Mesenchymal stem cell (in vitro differentiated cells and primary cell): ENCODE results near the gene CELA1.

Experiments used
- DNase-seq: peaks from one replicate; pipeline ENCODE4 v3.0.0-alpha.2; 2013
- H2AFZ ChIP-seq: one replicate; pipeline ENCODE4 v1.6.1; 2013; ENCODE audit warnings: low read depth, mild to moderate bottlenecking, control low read depth, inconsistent platforms, low read length, moderate library complexity
- H2AK5ac ChIP-seq: 2 replicates; pipeline ENCODE4 v1.6.1; 2013; ENCODE audit warnings: low read length, moderate library complexity, mild to moderate bottlenecking, inconsistent platforms; ENCODE audit not compliant: severe bottlenecking
- H2BK120ac ChIP-seq: one replicate; pipeline ENCODE4 v1.6.1; 2013; ENCODE audit warnings: low read depth, mild to moderate bottlenecking, inconsistent platforms, low read length, moderate library complexity
- H2BK12ac ChIP-seq, 2 experiments: one replicate each; pipeline ENCODE4 v1.6.1; 2013; ENCODE audit warnings: inconsistent platforms in 2 of 2, low read length in 2 of 2, mild to moderate bottlenecking in 2 of 2, moderate library complexity in 2 of 2, control low read depth in 1 of 2
- H2BK15ac ChIP-seq: one replicate; pipeline ENCODE4 v1.6.1; 2013; ENCODE audit warnings: mild to moderate bottlenecking, low read depth, inconsistent platforms; ENCODE audit not compliant: poor library complexity, severe bottlenecking
- H2BK5ac ChIP-seq: 2 replicates; pipeline ENCODE4 v1.6.1; 2013; ENCODE audit warnings: low read depth, mild to moderate bottlenecking, low read length, control low read depth, inconsistent platforms; ENCODE audit not compliant: poor library complexity, severe bottlenecking
- H3K14ac ChIP-seq, 2 experiments: one replicate each; pipeline ENCODE4 v1.6.1; 2013; ENCODE audit warnings: inconsistent platforms in 2 of 2, low read length in 2 of 2, control low read depth in 1 of 2, mild to moderate bottlenecking in 1 of 2, moderate library complexity in 1 of 2
- H3K18ac ChIP-seq, 2 experiments: one replicate each; pipeline ENCODE4 v1.6.1; 2013; ENCODE audit warnings: inconsistent platforms in 2 of 2, low read length in 2 of 2, control low read depth in 1 of 2, low read depth in 1 of 2, mild to moderate bottlenecking in 1 of 2
- H3K23ac ChIP-seq, 2 experiments: one replicate each; pipeline ENCODE4 v1.6.1; 2013; ENCODE audit warnings: inconsistent platforms in 2 of 2, low read length in 2 of 2, mild to moderate bottlenecking in 2 of 2, moderate library complexity in 2 of 2, control low read depth in 1 of 2
- H3K27ac ChIP-seq: 2 replicates; pipeline ENCODE4 v1.5.1; 2013; ENCODE audit warnings: mild to moderate bottlenecking, moderate library complexity, low read length, control low read depth, inconsistent platforms; ENCODE audit not compliant: poor library complexity, severe bottlenecking
- H3K27me3 ChIP-seq, 2 experiments: 2 replicates each; pipeline versions ENCODE4 v1.6.1 to v1.7.0; 2013; ENCODE audit warnings: low read length in 2 of 2, mild to moderate bottlenecking in 2 of 2, moderate library complexity in 2 of 2, control low read depth in 1 of 2, inconsistent platforms in 1 of 2; ENCODE audit not compliant: control insufficient read depth in 1 of 2, insufficient read depth in 1 of 2
- H3K36me3 ChIP-seq, 2 experiments: 2 replicates each; pipeline versions ENCODE4 v1.6.1 to v1.7.0; 2013; ENCODE audit warnings: low read length in 2 of 2, control low read depth in 1 of 2, inconsistent platforms in 1 of 2, low read depth in 1 of 2, mild to moderate bottlenecking in 1 of 2; ENCODE audit not compliant: insufficient read depth in 2 of 2, control insufficient read depth in 1 of 2
- H3K4ac ChIP-seq, 2 experiments: one replicate each; pipeline ENCODE4 v1.6.1; 2013; ENCODE audit warnings: inconsistent platforms in 2 of 2, low read length in 2 of 2, mild to moderate bottlenecking in 2 of 2, moderate library complexity in 2 of 2, control low read depth in 1 of 2, low read depth in 1 of 2
- H3K4me1 ChIP-seq: 2 replicates; pipeline ENCODE4 v1.6.1; 2013; ENCODE audit warnings: low read depth, low read length, control low read depth; ENCODE audit not compliant: control insufficient read depth, insufficient read depth
- H3K4me2 ChIP-seq: 2 replicates; pipeline ENCODE4 v1.6.1; 2013; ENCODE audit warnings: low read length, mild to moderate bottlenecking, inconsistent platforms; ENCODE audit not compliant: poor library complexity, severe bottlenecking
- H3K4me3 ChIP-seq, 2 experiments: 2 replicates each; pipeline versions ENCODE4 v1.5.1 to v1.7.0; 2013; ENCODE audit warnings: low read length in 2 of 2, mild to moderate bottlenecking in 2 of 2, control low read depth in 1 of 2, low read depth in 1 of 2; ENCODE audit not compliant: insufficient read depth in 1 of 2
- H3K79me1 ChIP-seq: replicated peaks from 2 replicates; pipeline ENCODE4 v1.6.1; 2013; ENCODE audit warnings: mild to moderate bottlenecking, control low read depth, low read length, inconsistent platforms; ENCODE audit not compliant: poor library complexity, severe bottlenecking
- H3K9ac ChIP-seq: 2 replicates; pipeline ENCODE4 v1.7.0; 2013; ENCODE audit warnings: mild to moderate bottlenecking, low read length, moderate library complexity
- H3K9me3 ChIP-seq: 2 replicates; pipeline ENCODE4 v1.7.0; 2013; ENCODE audit warnings: mild to moderate bottlenecking, low read length; ENCODE audit not compliant: control insufficient read depth
- H4K8ac ChIP-seq: one replicate; pipeline ENCODE4 v1.6.1; 2013; ENCODE audit warnings: inconsistent platforms, mild to moderate bottlenecking, low read length, moderate library complexity
- H4K91ac ChIP-seq: one replicate; pipeline ENCODE4 v1.6.1; 2013; ENCODE audit warnings: mild to moderate bottlenecking, low read length, inconsistent platforms
- WGBS: methylation state at CpG from one replicate; pipeline ENCODE4 v1.1.7; 2013; ENCODE audit warnings: mixed read lengths; 5-methylcytosine and 5-hydroxymethylcytosine counted together

The CELA1 gene

DNA sequence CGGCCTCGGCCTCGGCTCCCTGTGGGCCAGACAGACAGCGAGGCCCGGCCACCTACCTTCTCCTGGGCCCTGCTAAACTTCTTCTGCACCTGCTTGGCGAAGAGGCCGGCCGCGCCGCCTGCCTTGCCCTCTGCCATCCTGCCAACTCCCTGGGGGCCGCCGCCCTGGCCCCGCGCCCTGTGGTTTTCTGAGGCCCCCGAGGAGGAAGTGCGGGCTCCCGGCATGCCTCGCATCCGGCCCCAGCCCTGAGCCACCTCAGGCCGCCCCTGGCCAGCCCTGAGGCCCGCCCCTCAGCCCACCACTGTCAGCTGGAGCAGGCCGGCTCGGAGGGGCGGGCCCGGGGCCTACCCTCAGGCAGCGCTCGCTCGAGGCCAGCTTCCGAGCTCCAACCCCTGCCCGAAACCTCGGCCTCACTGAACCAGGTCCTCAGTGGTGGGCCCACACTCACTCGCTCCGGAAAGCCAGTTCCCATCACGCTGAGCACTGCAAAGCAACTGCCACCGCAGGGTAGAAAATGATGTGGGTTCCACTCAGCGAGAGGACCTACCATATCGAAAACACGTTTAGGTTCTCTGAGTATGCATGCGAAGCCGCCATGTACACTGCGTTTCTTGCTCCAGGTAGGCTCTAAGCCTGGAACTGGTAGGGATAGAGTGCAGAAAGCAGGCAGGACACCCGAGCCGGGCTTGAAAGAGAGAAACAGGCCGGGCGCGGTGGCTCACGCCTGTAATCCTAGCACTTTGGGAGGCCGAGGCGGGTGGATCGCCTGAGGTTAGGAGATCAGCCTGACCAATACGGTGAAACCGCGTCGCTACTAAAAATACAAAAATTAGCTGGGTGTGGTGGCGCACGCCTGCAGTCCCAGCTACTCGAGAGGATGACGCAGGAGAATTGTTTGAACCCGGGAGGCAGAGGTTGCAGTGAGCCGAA lies 22.2 kb downstream of the CELA1 start, which contains the start of gene BIN2:
TSS of gene BIN2 (minus strand) at position 209 of the 930 bp plus-strand sequence. CDS start at position 137, 72 bp downstream.
- Histone ChIP-seq H2AK5ac (no peak within 1 kb of the TSS), H3K23ac (no peak within 1 kb of the TSS), H2AFZ (no peak within 1 kb of the TSS), H2BK120ac (no peak within 1 kb of the TSS), H3K27ac (no peak within 1 kb of the TSS), H4K91ac (no peak within 1 kb of the TSS), H3K4ac (no peak within 1 kb of the TSS), H3K4me3 (no peak within 1 kb of the TSS), H4K8ac (no peak within 1 kb of the TSS), H3K4me2 (no peak within 1 kb of the TSS), H3K4me1 (no peaks in the 10 kb centered on the region), H3K36me3 (no peaks in the 10 kb centered on the region), H3K27me3 (no peaks in the 10 kb centered on the region), H3K9ac (no peak within 1 kb of the TSS), H3K14ac (no peak within 1 kb of the TSS), H2BK12ac (no peak within 1 kb of the TSS), H2BK5ac (no peak within 1 kb of the TSS), H3K79me1 (no peaks in the 10 kb centered on the region), H2BK15ac (no peak within 1 kb of the TSS), H3K9me3 (no peaks in the 10 kb centered on the region), H3K18ac (no peak within 1 kb of the TSS)
- no peak for DNase-seq
- 97% methylated on average over 58 of the region's 60 CpGs for WGBS

DNA sequence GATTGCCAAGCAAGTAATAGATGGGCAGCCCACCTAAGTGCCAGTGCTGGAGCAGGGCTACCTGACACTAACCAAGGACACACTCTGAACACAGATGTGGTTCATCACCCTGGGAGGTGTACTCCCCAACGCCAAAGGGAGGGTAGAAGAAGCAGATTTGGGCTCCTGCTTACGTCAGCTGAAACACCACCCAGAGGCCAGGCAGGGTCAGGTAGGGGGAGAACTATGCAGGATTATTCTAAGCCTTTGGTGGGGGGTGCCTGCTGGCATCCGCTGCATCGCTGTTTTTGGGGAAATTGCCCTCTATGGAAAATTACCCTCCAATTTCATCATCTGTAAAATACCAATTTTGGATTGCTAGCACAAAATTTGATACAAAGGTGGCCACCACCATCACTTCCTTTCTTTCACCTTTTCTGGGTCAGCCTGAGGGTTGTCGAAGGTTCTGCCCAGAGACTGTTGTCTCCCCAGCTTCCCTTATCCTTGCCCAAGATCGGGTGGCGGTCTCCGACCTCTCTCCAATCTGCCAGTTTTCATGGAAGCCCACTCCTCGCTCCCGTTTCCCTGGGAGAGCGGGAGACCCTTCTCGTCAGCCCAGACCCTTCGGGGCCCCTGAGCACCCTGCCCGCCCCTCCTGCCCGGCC lies 23.0 kb downstream of the CELA1 start:
- H4K8ac ChIP-seq: no peak overlapping the region
- WGBS: 96% methylated on average over 15 of the region's 15 CpGs
- no peaks in the 10 kb centered on the region for H3K36me3 ChIP-seq
- H2AFZ ChIP-seq: no peak overlapping the region
- no peak overlapping the region for H3K23ac ChIP-seq
- H3K18ac ChIP-seq: no peak overlapping the region
- no peaks in the 10 kb centered on the region for H3K79me1 ChIP-seq
- H2BK5ac ChIP-seq: no peak overlapping the region
- no peak overlapping the region for H2AK5ac ChIP-seq
- H2BK15ac ChIP-seq: no peak overlapping the region
- H2BK120ac ChIP-seq: no peak overlapping the region
- H3K4ac ChIP-seq: no peak overlapping the region
- no peak overlapping the region for H3K4me3 ChIP-seq
- H4K91ac ChIP-seq: no peak overlapping the region
- no peaks in the 10 kb centered on the region for H3K27me3 ChIP-seq
- H3K4me2 ChIP-seq: no peak overlapping the region
- H3K9ac ChIP-seq: no peak overlapping the region
- H3K14ac ChIP-seq: no peak overlapping the region
- DNase-seq: no peak
- H3K9me3 ChIP-seq: no peaks in the 10 kb centered on the region
- H2BK12ac ChIP-seq: no peak overlapping the region
- H3K27ac ChIP-seq: no peak overlapping the region
- H3K4me1 ChIP-seq: no peaks in the 10 kb centered on the region

DNA sequence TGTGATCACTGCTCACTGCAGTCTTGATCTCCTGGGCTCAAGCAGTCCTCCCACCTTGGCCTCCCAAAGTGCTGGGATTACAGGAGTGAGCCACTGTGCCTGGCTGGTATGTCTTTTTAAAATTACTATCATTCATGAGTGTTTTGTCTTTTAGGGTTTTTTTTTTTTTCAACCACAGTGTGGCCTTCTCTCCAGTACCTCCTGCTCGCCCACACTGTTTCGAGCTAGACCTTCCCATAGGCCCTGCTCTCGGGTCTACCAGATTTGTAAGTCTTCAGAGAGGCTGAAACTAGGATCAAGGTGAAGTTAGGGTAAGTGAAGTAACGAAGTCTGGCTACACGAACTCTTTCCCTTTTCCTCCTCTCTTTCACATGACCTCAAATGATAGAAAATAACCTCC lies 24.0 kb downstream of the CELA1 start:
- H4K91ac ChIP-seq: no peak overlapping the region
- H3K4ac ChIP-seq: no peak overlapping the region
- H3K27me3 ChIP-seq: no peaks in the 10 kb centered on the region
- no peaks in the 10 kb centered on the region for H3K36me3 ChIP-seq
- 93% methylated on average over 2 of the region's 5 CpGs for WGBS
- no peak overlapping the region for H3K4me3 ChIP-seq
- no peak overlapping the region for H2BK15ac ChIP-seq
- no peaks in the 10 kb centered on the region for H3K9me3 ChIP-seq
- H3K4me1 ChIP-seq: no peaks in the 10 kb centered on the region
- no peak overlapping the region for H4K8ac ChIP-seq
- no peak overlapping the region for H2AK5ac ChIP-seq
- no peak overlapping the region for H3K27ac ChIP-seq
- H3K4me2 ChIP-seq: no peak overlapping the region
- no peak overlapping the region for H3K9ac ChIP-seq
- no peak overlapping the region for H2AFZ ChIP-seq
- H3K23ac ChIP-seq: no peak overlapping the region
- H3K79me1 ChIP-seq: no peaks in the 10 kb centered on the region
- no peak overlapping the region for H3K14ac ChIP-seq
- no peak overlapping the region for H2BK120ac ChIP-seq
- no peak overlapping the region for H2BK5ac ChIP-seq
- no peak for DNase-seq
- H3K18ac ChIP-seq: no peak overlapping the region
- no peak overlapping the region for H2BK12ac ChIP-seq

DNA sequence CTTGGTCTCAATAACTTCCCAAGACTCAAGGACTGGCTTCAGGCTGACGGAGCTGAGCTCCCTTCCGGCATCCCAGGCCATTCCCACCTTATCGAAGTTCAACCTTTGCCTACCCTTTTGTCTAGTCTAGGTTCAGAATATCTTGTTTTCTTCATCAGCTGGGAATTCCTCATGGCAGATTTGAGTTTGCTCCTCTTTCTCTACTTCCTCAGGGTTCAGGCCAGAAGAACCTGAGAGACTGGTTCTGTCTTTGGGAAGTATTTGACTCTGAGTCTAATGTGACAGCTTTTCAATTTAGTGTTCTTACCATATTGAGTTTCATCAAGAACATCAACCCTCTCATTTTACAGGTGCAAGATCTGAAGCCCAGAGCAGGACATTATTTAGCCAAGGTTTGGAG lies 24.6 kb downstream of the CELA1 start:
- WGBS: 97% methylated on average over 3 of the region's 3 CpGs
- no peak overlapping the region for H2BK5ac ChIP-seq
- H3K4ac ChIP-seq: no peak overlapping the region
- H3K9ac ChIP-seq: no peak overlapping the region
- no peaks in the 10 kb centered on the region for H3K36me3 ChIP-seq
- no peak overlapping the region for H2AFZ ChIP-seq
- no peak for DNase-seq
- no peaks in the 10 kb centered on the region for H3K79me1 ChIP-seq
- H2BK15ac ChIP-seq: no peak overlapping the region
- no peaks in the 10 kb centered on the region for H3K4me1 ChIP-seq
- H3K27me3 ChIP-seq: no peaks in the 10 kb centered on the region
- no peak overlapping the region for H2BK120ac ChIP-seq
- H3K9me3 ChIP-seq: no peaks in the 10 kb centered on the region
- no peak overlapping the region for H4K91ac ChIP-seq
- H2BK12ac ChIP-seq: no peak overlapping the region
- no peak overlapping the region for H3K27ac ChIP-seq
- H3K4me3 ChIP-seq: no peak overlapping the region
- H3K4me2 ChIP-seq: no peak overlapping the region
- no peak overlapping the region for H3K23ac ChIP-seq
- H3K14ac ChIP-seq: no peak overlapping the region
- H3K18ac ChIP-seq: no peak overlapping the region
- no peak overlapping the region for H4K8ac ChIP-seq
- H2AK5ac ChIP-seq: no peak overlapping the region
